IPS-20b (cell line): Measurements from ENCODE around the gene ATP5MG.
A peak's percentile ranks its signal among the peaks of the same experiment; 100 is the strongest.
"Not testable (repeated sequence)": the region's sequence is repeated elsewhere in the genome, so short reads cannot be mapped to it uniquely, and the experiment has no call there.

Experiments
- H3K27ac ChIP-seq: one replicate; pipeline ENCODE4 v1.5.1; 2013; ENCODE audit warnings: low read length
- H3K27me3 ChIP-seq: 2 replicates; pipeline ENCODE4 v1.6.1; 2013; ENCODE audit warnings: mild to moderate bottlenecking, low read length, inconsistent platforms; ENCODE audit not compliant: insufficient read depth
- H3K36me3 ChIP-seq: 2 replicates; pipeline ENCODE4 v1.6.1; 2013; ENCODE audit warnings: low read depth, mild to moderate bottlenecking, inconsistent platforms, low read length, moderate library complexity; ENCODE audit not compliant: insufficient read depth
- H3K4me1 ChIP-seq: 2 replicates; pipeline ENCODE4 v1.6.1; 2013; ENCODE audit warnings: mild to moderate bottlenecking, control low read depth, inconsistent platforms, low read length, moderate library complexity; ENCODE audit not compliant: insufficient read depth
- H3K4me3 ChIP-seq: 2 replicates; pipeline ENCODE4 v1.5.1; 2013; ENCODE audit warnings: mild to moderate bottlenecking, low read length, inconsistent platforms
- H3K9ac ChIP-seq: 2 replicates; pipeline ENCODE4 v1.6.1; 2013; ENCODE audit warnings: low read depth, mild to moderate bottlenecking, inconsistent platforms, low read length, moderate library complexity
- H3K9me3 ChIP-seq: 2 replicates; pipeline ENCODE4 v1.6.1; 2013; ENCODE audit warnings: mild to moderate bottlenecking, low read depth, low read length, inconsistent platforms; ENCODE audit not compliant: insufficient read depth

Gene ATP5MG

DNA sequence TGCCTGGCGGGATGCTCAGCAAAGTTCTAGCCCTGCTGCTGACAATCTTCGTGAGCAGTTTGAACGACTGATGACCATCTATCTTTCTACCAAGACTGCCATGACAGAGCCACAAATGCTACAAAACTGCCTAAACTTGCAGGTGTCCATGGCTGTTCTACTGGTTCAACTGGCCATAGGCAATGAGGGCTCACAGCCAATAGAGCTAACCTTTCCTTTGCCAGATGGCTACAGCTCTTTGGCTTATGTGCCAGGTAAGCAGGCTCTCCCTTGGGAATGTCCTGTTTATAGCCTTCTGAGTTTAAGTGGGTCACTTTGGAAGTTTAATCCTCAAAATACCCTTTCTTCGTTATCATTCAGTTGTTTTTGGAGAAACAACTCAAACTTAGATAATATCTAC is 21.9 kb upstream of the ATP5MG start:
- no peak overlapping the region for H3K9ac ChIP-seq
- peaks cover 88% of the 10 kb centered on the region for H3K36me3 ChIP-seq
- H3K27me3 ChIP-seq, result no peaks in the 10 kb centered on the region
- H3K9me3 ChIP-seq, result no peaks in the 10 kb centered on the region
- H3K4me3 ChIP-seq, result no peak overlapping the region
- no peak overlapping the region for H3K27ac ChIP-seq
- H3K4me1 ChIP-seq, result no peaks in the 10 kb centered on the region

DNA sequence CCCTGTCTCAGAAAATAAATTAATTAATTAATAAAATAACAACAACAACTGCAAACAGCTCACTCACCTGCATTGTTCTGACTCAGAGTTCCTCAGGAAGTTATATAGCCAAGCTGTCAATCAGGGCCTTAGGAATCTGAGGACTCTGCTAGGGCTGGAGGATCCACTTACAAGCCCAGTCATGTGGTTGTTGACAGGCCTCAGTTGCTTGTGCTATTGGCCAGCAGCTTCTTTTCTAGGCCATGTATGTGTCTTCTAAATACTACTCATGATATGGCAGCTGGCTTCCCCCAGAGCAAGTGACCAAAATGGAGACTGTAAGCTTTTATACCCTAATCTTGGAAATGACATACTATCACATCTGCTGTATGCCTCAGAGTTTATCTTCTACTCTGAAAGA is 20.8 kb upstream of the ATP5MG start:
- Histone ChIP-seq H3K4me3 (no peak overlapping the region), H3K4me1 (no peaks in the 10 kb centered on the region), H3K36me3 (peaks cover 92% of the 10 kb centered on the region), H3K27me3 (no peaks in the 10 kb centered on the region), H3K9ac (no peak overlapping the region), H3K9me3 (no peaks in the 10 kb centered on the region), H3K27ac (no peak overlapping the region)

DNA sequence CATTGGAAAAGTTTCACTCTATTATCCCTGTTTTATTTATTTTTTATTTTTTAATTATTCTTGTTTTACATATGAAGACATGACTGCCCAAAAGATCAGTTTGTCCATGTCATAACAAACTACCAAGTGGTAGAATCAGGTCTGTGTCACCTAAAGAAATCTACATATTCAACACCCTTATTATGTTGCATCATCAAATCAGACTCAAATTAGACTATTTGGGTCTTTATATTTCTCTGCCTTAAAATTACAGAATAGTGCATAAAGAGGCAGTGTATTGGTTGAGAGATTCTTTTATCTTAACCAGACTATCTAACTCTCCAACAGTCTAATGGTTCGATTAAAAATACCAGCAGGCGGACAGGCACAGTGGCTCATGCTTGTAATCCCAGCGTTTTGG is 18.5 kb upstream of the ATP5MG start:
- no peak overlapping the region for H3K27ac ChIP-seq
- no peaks in the 10 kb centered on the region for H3K9me3 ChIP-seq
- H3K27me3 ChIP-seq, result no peaks in the 10 kb centered on the region
- peaks cover 96% of the 10 kb centered on the region for H3K36me3 ChIP-seq
- H3K9ac ChIP-seq, result no peak overlapping the region
- H3K4me1 ChIP-seq, result no peaks in the 10 kb centered on the region
- H3K4me3 ChIP-seq, result no peak overlapping the region

DNA sequence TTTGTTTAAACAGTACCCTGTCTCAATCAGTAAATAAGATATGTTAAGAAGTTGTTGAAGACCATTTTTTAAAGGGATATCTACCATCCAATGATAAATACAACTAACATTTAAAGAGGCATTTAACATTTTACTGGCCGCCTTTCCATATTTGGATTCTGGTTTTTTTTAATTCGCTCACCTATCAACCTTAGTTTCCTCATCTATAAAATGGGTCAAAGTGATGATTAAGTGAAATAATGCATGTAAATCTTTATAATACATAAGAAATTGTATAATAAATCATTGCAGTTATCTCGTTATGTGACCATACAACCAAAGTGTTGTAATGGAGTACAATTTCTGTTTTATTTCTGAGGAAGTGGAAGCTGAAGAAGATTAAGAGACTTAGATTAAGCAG is 17.7 kb upstream of the ATP5MG start:
- Histone ChIP-seq H3K9me3 (no peaks in the 10 kb centered on the region), H3K27me3 (no peaks in the 10 kb centered on the region), H3K4me3 (no peak overlapping the region), H3K27ac (no peak overlapping the region), H3K4me1 (no peaks in the 10 kb centered on the region), H3K36me3 (peaks cover 95% of the 10 kb centered on the region), H3K9ac (no peak overlapping the region)

DNA sequence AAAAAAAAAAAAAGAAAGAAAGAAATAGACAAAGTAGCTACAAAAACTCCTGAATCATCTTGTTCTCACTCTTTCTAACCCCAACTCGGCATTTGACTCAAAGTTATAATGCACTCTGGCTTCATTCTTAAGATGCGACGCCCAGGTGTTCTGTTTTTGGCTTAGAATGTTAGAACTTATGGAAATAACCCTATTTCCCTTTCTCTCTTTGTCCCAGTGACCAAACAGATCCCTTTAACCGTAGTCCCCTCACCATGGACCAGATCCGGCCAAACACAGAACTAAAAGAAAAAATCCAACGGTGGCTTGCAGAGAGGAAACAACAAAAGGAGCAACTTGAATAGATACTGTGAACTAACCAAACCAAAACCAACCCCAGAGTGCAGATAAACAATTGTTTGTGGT is 5.3 kb upstream of the ATP5MG start:
- Histone ChIP-seq H3K4me1 (no peaks in the 10 kb centered on the region), H3K36me3 (peaks cover 66% of the 10 kb centered on the region), H3K9me3 (no peaks in the 10 kb centered on the region), H3K9ac (no peak overlapping the region), H3K27ac (no peak overlapping the region), H3K27me3 (no peaks in the 10 kb centered on the region), H3K4me3 (no peak overlapping the region)

DNA sequence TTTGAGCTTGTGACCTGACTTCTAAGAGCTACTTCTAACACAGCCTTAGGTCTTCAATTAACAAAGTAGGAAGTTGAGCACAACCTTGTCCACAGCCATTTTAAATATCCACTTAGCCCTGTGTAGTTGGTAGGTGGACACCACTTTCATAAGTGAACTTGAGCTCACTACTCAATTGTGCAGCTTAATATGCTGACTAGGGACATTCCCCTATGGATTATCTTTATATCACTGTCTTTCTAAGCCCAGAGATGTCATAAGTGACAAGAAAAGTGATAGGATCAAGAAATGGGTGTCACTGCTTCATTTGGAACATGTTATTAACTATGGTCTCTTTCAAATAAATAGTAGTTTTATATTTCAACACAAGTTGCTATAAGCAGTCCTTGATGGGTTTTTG is 4.0 kb upstream of the ATP5MG start:
- Histone ChIP-seq H3K27me3 (no peaks in the 10 kb centered on the region), H3K9ac (no peak overlapping the region), H3K9me3 (no peaks in the 10 kb centered on the region), H3K36me3 (peaks cover 56% of the 10 kb centered on the region), H3K27ac (no peak overlapping the region), H3K4me1 (no peaks in the 10 kb centered on the region), H3K4me3 (no peak overlapping the region)

DNA sequence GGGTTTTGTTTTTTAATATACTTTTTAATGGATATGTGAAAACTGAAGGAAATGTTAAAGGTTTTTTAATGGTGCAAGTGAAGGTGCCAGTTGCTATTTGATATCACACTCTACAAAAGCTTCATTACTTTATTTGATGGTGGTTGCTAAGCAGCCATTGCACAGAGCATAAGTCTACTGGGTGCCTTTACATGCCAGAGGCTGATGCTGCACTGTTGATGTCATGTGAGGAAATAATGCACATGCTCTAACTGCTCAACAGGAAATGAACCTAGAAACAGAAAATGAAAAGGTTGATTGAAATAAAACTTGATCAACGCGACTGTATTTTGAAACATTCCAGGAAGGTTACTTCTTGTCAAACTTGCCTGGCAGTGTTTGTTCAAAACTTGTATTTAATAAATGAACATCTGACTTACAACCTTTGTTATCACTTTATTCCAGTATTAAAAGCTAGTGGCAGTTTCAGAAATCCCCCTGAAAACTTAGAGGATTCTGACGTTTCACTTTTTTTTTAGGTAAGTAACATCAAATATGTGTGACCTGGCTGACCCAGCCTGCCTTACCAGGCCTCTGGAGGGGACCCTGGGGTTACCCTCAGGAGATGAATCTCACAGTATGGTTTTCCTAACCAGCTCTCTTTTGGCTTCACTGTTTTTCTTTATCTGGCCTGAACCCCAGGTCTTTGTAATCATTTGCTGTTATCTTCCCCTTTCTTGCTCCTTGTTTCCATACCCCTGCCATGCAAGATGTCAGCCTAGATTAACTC is 2.4 kb upstream of the ATP5MG start:
- Histone ChIP-seq H3K4me1 (0 out of 2 replicates have a peak, but pooled peaks cover 3% of the 10 kb centered on the region), H3K9ac (no peak overlapping the region), H3K4me3 (no peak overlapping the region), H3K36me3 (peaks cover 41% of the 10 kb centered on the region), H3K9me3 (no peaks in the 10 kb centered on the region), H3K27me3 (no peaks in the 10 kb centered on the region), H3K27ac (no peak overlapping the region)

DNA sequence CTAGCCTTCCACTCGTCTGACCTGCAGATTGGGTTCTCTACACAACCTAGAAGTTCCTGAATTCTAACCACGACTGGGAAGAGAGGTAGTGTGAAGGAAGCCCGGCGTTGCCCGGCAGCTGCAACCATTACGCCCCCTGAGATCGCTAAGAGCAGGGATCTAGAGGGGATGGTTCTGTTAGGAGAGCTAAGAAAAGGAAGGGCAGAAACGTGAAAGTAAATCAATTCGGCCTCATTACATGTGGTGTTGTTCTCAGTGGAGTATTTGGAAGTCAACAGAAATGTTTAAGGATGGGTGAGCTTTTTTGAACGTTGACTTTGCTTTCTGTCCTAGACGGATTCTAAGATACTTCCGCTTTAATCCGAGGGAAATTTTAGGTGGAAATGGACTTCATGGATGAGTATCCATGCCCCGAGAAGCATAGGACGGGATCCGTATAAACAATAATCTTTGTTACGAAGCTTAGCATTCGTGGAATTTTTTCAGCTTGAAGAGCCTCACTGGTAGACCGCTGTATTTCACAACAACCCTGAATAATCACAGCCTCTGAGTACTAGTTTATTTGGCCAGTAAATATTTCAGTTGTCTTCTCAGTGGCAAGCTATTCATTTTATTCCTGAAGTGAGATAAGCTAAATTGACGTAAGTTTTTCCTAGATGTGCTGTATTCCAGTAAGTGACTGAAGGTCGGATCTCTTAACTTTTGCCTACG is 629 bp downstream of the ATP5MG start:
- Histone ChIP-seq H3K9ac (peak overlapping the region; percentile 95), H3K27ac (peak overlapping the region; percentile 13), H3K4me3 (peak overlapping the region; percentile 98), H3K4me1 (0 out of 2 replicates have a peak, but pooled peaks cover 3% of the 10 kb centered on the region), H3K36me3 (peaks cover 37% of the 10 kb centered on the region), H3K9me3 (no peaks in the 10 kb centered on the region), H3K27me3 (no peaks in the 10 kb centered on the region)

DNA sequence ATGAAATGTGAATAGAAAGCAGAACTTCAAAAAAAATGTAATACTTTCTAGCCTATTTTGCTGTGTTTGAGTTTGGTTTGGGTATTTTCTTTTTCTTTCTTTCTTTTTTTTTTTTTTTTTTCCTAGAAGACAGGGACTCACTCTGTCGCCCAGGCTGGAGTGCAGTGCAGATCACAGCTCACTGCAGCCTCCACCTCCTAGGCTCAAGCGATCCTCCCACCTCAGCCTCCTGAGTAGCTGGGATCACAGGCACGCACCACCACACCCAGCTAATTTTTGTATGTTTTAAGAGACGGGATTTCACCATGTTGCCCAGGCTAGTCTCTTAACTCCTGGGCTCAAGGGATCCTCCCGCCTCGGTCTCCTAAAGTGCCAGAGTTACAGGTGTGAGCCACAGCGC is 1.2 kb downstream of the ATP5MG start:
- H3K9me3 ChIP-seq, H3K27ac ChIP-seq, H3K4me1 ChIP-seq, H3K27me3 ChIP-seq: not testable (repeated sequence)
- peaks cover 41% of the 10 kb centered on the region for H3K36me3 ChIP-seq
- peak overlapping the region; percentile 95; the same call in 1 of the 2 replicates for H3K9ac ChIP-seq
- peak overlapping the region; percentile 98 for H3K4me3 ChIP-seq

DNA sequence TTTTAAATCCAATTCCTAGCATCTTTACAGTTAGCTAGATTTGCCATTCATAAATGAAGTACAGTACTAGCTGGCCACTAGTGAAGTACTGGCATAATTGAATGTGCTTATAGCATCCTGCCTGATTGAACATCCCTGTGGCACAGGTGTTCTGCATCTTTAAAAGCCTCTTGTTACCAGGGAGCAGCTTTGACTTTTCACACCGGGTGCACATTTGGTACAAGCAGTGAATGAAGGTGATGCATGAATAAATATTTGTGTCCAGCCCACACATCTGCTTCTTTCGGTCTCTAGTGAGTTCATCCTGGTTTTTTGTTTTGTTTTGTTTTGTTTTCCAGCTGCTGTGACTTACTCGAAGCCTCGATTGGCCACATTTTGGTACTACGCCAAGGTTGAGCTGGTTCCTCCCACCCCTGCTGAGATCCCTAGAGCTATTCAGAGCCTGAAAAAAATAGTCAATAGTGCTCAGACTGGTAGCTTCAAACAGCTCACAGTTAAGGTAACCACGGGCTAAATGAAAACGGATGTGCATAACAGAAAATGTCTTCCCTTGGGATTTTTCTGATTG is 5.3 kb downstream of the ATP5MG start:
- no peak overlapping the region for H3K4me3 ChIP-seq
- no peaks in the 10 kb centered on the region for H3K27me3 ChIP-seq
- H3K27ac ChIP-seq, result no peak overlapping the region
- H3K4me1 ChIP-seq, result 0 out of 2 replicates have a peak, but pooled peaks cover 3% of the 10 kb centered on the region
- H3K36me3 ChIP-seq, result peaks cover 58% of the 10 kb centered on the region
- H3K9ac ChIP-seq, result no peak overlapping the region
- H3K9me3 ChIP-seq, result no peaks in the 10 kb centered on the region

DNA sequence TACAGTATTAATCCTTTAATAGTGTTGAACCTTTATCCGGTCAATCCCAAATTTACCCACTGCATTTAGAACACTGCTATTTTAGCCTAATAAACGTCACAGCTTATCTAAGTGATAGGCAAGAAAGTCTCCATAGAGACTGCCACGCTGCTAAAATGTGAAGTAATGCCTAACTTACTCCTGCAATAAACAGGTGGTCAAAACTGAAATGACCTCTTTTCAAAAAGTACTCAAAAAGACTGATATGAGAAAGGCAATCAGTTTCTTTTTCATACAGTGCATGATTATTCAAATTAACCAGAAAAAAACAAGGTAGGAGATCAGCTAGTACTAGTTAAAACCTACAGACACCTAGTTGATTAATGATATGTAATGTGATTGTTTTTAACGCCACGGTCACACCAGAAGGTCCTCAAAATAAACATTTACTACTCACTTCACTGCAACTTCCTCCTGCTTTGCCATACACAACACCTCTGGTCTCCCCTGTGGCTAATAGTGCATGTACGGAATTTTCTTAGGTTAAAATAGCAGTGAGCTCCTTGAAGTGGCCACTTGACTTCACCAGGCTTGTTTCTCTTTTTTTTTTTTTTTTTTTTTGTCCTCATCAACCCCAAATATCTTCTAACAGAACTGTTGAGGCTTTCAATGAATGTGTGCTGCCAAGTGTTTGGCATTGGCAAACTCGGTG is 8.8 kb downstream of the ATP5MG start:
- H3K27ac ChIP-seq, result no peak overlapping the region
- no peak overlapping the region for H3K4me3 ChIP-seq
- H3K9ac ChIP-seq, result no peak overlapping the region
- no peaks in the 10 kb centered on the region for H3K27me3 ChIP-seq
- H3K4me1 ChIP-seq, result peaks cover 4% of the 10 kb centered on the region
- no peaks in the 10 kb centered on the region for H3K9me3 ChIP-seq
- H3K36me3 ChIP-seq, result peaks cover 47% of the 10 kb centered on the region
